GM21825 (cell line): ENCODE data around the gene TRIM14.
"Not testable (repeated sequence)": the region's sequence is repeated elsewhere in the genome, so short reads cannot be mapped to it uniquely, and the experiment has no call there.

Source experiments
- ATAC-seq: cut with Tn5 transposase; IDR thresholded peaks from one replicate; pipeline ENCODE4 v1.9.1; 2021; ENCODE audit warnings: mild to moderate bottlenecking, moderate library complexity; ENCODE audit not compliant: unreplicated experiment

Gene TRIM14

DNA sequence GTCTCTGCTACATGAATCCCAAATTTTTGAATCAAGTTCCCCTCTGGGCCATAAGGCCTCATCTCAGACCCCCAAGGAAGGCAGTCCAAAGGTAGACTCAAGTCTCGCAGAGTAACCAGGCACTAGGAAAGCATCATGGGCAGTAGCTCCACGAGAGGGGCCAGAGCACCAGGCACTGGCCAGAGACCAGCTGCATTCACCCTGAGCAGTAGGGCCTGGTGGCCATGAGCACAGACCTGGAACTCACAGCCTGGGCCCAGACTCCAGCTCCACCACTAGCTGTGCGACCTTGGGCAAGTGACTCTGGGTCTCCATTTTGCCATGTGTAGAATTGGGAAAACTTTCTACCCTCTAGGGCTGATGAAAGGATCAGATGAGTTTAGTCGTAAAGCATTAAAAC, 34.0 kb downstream of the TRIM14 start:
- ATAC-seq, result no peak

DNA sequence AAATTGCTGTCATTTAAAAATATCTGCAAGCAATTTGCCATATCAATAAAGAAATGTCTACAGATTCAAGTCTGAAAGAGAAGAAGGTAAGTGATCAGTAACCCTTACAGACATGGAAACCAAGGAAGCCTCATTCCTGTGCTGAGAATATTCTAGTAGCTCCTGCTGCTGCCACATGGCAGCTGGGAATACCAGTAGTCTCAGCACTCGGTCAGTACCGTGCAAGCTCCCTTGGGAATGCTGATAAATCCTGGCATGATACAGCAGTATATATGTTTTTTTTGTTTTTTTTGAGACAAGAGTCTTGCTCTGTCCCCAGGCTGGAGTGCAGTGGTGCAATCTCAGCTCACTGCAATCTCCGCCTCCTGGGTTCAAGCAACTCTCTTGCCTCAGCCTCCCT, 34.6 kb downstream of the TRIM14 start:
- ATAC-seq, result no peak

DNA sequence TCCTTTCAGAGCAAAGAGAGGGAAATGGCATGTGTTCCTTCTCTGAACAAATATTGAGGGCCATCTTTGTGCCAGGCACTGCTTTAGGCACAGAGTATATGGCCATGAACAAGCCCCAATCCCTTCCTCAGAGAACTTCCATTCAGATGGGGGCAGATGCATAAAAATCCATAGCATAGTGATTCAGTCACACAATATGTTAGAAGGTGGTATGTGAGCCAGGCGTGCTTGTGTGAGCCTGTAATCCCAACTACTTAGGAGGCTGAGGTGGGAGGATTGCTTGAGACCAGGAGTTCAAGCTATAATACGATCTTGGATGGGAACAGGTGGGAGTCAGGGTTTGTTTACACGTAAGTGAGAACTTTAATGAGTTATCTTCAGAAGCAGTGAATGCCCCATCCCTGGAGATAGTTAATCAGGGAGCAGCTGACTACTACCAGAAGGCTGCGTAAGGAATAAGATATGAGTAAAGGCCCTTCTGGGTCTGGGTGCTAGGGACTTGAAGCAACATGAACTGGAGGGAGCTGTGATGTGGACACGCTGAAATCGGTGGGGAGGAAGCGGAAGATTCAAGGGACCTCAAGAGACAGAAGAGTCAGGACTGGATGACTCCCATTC, 35.3 kb downstream of the TRIM14 start:
- no peak for ATAC-seq

DNA sequence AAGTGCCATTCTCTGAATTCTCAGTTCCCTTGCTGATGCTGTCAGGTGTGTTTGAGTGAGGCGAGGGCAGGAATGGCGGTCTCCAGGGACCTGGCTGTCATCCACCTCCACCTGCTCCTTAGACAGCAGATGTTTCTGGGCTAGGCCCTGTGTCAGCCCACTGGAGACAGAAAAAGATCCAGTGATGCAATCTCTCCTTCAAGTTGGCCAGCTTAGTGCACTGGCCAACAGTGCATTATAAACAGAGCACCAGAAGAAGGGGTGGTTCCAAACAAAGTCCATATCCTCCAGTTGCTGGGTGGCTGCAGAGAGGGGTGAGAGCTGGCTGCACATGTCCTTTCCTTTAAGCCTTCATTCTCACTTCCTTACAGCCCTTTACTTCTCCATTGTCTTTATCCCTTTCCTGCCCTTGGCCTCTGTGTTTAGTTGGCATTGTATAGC, 35.9 kb downstream of the TRIM14 start:
- ATAC-seq, result no peak

DNA sequence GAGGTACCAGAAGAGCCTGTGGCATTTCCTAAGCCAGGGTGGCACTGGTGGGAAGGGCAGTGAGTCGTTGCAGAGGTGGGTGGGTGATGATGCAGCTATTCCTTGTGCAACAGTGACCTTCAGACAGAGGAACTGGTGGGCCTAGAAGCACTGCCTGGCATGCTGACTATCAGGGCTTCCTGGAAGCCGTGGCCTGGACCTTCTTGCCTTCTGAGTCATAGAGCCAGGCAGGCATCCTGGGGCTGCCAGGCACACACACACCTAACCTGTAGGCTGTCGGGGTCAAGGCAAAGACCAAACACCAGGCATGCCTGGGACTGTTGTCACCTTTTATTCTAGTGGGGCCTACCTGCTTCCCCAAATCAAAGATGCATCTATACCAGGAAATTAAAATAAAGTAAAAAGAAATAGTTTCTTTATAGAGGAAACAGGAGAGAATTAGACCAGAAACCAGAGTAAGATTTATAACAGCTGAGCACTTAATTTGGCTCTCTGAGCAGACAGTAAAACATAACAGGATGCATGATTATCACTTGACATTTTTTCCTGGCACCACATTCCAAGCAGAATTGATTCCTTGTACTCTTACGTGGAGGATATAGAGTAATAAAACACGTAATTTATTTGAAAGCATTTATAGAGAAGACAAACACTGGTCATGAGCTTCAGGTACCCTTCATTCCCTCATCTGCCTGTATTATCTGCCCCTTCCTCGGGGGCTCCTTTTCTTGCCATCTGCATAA, 37.4 kb downstream of the TRIM14 start:
- ATAC-seq, result no peak

DNA sequence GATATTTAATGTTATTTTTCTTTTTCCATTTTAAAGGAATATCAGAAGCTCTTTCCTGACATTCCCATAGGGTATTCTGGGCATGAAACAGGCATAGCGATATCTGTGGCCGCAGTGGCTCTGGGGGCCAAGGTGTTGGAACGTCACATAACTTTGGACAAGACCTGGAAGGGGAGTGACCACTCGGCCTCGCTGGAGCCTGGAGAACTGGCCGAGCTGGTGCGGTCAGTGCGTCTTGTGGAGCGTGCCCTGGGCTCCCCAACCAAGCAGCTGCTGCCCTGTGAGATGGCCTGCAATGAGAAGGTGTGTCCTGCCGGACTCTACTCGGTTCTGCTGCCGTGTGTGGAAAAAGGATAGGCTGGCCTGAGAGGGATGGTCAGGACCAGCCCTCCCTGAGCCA, 38.2 kb downstream of the TRIM14 start:
- ATAC-seq, result no peak

DNA sequence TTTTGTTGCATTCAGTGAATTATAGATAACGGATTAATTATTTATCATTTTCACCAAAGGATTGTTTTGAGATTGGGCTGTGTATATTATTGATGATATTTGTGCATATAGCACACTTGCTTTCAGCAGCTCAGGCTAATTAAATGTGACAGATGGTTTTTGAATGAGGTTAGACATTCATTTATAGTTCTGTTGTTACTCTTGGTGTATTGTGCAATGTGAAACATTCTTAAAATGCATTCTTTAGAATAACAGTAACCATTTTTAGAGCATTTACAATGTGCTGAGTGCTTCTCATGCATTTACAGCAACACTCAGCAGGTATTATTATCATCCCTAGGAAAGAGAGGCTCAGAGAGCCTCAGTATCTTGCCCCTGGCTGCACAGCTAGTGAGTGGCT, 38.7 kb downstream of the TRIM14 start:
- no peak for ATAC-seq

DNA sequence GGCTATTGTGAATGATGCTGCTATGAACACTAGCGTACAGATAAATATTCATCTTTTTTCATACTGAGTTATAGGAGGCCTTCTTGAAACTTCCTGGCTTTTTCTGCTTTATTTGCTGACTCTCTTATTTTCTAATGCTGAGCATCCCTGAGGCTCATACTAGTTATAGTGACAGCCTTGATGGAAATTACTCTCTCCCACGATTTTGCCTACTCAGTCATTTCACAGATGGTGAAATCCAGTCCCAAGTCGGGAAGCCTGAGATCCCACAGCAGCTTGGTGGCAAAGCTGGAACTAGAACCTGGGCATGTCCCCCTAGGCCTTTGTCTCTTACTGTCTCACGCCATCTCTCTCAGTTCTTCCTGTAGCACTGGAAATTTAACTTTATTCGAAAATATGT, 40.1 kb downstream of the TRIM14 start:
- no peak for ATAC-seq

DNA sequence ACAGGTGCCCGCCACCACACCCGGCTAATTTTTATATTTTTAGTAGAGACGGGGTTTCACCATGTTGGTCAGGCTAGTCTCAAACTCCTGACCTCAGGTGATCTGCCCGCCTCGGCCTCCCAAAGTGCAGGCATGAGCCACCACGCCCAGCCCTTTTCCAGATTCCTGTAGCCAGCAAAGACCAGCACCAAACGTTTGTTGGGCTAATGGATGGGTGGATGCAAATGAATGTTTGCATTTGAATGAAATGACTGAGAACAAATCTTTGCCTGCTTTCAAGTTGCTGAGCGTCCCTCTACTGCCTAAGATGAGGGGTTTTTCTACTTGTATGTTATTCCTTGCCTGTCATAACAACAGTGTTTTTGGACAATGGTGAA, 42.5 kb downstream of the TRIM14 start:
- ATAC-seq, result not testable (repeated sequence)

DNA sequence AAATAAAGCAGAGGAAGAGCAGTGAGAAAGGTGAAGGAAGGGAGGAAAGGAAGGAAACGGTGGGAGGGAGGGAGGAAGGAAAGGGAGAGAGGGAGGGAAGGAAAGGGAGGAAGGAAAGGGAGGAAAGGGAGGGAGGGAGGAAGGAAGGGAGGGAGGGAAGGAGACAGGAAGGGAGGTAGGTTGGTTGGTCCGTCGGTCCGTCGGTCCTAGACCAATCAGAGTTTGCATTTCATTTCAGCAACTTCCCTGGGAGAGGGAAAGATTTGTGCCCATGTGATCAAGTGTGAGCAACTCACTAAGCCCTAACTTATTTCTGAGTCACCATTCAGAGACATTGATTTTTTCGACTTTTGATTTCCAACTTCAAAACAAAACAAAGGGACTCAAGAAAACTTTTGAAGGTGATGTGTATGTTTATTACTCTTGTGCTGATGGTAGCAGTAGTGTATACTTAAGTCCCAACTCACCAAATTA, 43.7 kb downstream of the TRIM14 start:
- ATAC-seq, result no peak

DNA sequence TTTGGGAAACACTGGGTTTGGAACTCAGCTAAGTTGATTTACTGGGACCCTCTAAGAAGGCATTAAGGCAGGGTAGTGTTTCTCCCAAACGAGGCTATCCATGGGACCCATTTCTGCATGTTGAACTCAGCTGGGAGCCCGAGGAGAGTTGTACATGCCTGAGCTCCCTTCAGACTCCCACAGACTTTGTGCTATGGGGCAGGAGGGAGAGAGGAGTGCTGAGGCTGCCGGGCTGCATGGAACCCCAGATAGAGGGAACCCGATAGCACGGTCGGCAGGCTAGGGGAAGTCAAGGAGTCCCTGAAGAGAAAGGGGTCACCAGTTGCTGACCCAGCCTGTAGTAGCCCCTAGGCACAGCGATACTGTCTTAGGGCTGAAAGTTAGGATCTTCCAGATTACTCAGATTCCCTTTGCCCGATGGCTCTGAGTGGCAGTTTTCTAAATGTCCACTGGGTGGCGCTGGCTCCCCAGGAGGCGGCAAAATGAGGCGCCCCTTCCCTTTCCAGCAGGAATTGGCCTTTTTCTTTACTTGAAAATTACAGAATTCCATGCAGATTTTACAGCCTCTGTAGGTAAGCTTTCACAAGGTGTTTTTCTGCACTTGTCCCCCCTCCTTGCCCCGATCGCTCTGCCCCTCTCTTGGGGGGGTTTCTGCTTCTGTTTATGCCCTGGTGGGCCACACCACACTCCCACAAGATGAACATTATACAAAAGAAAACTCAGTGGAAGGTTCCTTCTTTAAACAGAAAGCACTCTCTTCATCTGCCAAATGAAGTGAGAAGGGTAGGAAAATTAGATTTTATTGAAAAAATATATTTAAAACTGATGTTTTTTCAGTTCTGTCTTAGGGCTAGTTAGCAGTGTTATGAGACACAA, 44.7 kb downstream of the TRIM14 start:
- no peak for ATAC-seq

DNA sequence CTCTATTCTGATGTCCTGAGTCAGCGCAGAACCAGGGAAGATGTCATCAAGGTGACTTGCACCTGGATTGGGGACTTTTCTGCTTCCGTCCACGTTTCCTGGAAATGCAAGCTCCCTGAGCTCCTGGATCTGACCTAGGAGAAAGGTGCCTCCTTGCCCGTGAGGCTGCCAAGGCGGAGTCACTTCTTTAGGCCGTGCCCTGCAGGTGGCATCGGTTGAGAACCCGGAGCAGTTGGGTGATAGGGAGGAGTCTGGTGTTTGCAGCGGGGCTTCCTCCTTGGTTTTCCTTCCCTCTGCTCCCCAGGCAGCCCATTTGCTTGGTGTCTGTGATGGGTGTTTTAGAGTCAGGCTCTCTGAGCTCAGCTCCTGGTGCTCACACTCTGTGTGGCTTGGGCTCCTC, 47.3 kb downstream of the TRIM14 start:
- no peak for ATAC-seq

DNA sequence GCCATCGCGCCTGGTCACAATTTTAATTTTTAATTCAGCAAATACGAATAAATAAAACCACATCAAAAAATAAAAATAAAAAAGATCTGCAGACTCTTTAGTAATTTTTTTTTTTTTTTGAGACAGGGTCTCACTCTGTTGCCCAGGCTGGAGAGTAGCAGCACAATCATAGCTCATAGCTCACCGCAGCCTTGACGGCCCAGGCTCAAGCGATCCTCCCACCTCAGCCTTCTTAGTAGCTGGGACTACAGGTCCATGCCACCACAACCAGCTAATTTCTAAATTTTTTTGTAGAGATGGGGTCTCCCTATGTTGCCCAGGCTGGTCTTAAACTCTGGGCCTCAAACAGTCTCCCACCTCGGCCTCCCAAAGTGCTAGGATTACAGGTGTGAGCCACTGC, 48.3 kb downstream of the TRIM14 start:
- no peak for ATAC-seq

DNA sequence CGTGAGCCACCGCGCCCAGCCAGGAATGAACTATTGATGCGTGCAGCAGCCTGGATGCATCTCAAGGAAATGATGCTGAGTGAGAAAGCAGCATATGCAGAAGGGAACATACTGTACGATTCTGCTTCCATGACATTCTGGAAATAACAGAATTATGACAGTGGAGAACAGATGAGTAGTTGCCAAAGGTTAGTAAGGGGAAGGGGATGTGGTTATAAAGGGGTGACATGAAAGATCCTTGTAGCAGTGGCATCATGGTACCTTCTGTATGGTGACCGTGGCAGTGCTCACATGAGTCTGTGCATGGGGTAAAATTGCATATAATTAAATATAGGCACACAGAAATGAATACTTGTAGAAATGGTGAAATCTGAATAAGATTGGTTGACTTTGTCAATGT, 49.5 kb downstream of the TRIM14 start:
- ATAC-seq, result no peak

DNA sequence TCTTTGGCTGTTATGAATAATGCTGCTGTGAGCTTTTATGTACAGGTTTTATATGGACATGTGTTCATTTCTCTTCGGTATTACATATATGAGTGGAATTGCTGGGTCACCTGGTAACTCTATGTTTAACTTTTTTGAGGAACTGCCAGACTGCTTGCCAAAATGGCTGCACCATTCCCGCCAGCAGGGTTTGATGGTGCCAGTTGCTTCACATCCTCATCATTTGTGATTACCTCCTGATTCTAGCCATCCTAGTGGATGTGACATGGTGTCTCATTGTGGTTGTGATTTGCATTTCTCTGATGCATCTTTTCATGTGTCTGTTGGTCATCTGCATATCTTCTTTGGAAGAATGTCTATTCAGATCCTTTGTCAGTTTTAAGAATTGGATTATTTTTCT, 51.8 kb downstream of the TRIM14 start:
- ATAC-seq, result no peak

DNA sequence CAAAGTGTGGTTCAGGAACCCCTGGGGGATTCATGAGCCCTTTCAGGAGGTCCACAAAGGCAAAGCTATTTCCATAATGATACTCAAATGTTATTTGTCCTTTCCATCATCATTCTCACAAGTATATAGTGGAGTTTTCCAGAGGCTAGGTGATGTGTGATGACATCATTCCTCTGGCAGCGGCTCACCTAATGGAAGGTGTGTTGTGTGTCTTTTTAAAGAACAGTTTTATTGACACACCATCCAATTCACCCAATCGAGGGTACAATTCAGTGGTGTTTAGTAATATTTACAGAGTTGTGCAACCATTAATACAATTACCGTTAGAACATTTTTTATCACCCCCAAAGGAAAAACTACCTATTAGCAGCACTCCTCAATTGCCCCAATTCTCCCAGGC, 52.8 kb downstream of the TRIM14 start:
- no peak for ATAC-seq

DNA sequence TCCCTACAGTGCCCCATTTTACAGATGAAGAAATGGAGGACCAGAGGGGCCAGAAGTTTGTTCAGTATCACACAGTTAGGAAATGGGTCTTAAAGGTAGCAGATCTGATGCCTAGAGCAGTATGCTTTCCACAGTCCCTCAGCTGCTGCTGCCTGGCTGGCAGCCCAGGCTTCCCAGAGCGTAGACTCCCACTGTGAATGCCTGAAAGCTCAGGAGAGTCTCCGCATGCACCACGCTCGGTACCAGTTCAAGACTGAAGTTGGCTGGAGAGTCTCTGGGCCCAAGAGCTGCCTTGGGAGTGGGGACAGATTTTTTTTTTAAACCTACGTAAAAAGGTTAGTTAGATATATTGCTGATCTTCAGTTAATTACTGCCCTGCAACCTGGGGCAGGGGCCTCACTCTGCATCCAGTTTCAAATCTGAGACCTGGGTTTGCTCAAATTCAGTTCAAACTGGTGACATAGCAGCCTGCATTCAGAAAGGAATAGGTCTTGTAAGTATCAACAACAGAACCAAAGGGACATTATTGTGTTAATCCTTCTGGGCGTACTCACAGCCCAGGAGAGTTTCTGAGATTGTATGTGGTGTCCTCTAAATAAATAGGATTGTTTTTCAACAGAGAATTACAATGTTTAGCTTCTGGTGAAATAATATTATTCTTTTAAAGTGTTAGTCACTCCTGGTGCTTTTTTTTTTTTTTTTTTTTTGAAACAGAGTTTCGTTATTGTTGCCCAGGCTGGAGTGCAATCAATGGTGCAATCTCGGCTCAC, 54.2 kb downstream of the TRIM14 start:
- ATAC-seq, result no peak

DNA sequence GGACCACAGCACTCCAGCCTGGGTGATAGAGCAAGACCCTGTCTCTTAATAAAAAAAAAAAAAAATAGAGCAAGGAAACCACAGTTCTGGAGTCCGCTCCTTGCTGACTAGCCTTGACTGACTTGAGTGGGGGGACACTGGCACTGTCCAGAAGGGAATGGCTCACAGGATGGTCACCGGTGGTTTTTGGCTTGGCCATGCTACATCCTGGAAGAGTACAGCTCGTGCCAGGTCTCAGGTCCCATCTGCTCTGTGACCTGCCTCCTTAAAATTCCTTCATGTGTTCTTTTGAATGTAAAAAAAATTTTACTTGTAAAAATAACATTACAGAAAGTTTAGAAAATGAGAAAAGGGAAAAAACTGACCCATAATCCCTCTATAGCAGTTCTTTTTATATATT, 56.9 kb downstream of the TRIM14 start:
- no peak for ATAC-seq

DNA sequence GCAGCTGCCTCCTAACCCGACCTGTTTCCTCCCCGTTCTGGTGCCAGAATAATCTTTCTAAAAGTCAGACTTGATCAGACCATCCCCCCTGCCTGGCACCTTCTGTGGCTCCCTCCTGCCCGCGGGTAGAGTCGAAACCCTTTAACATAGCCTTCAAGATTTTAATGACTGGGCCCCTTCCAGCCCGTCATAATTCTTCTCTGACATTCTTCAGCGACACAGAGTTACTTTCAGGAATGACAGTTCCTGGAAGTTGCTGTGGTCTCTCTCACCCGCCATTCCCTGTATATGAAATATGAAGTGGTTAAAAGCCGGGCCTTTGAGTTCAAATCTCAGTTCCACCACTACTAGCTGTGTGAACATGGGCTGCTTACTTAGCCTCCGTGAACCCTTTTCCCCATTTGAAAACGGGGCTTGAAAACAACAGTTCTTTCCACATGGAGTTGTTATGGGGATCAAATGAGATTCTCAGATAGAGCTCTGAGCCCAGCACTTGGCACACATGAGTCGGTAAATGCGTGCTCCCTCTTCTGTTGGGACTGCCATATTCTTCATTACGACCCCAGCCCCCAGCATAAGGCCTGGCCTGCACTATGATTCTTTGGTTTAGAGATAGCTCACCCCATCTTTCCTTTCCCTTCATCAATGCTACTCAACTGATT, 61.8 kb downstream of the TRIM14 start:
- no peak for ATAC-seq
